Tibial nerve (tissue), 3 donors: ENCODE data around the gene FRMD6.

Experiments
- POLR2A ChIP-seq, 2 donors: fragments of 450-650 bp; IDR thresholded peaks; one replicate each; pipeline ENCODE4 v1.6.1; 2017; ENCODE audit warnings: antibody characterized with exemption in 2 of 2, mild to moderate bottlenecking in 2 of 2, moderate library complexity in 2 of 2
- TF ChIP-seq, protein P1 (sequence below), 5 experiments: fragments of 200-600 bp in 3 of 5; fragments of 450-650 bp in 2 of 5; sonication (generic) in 3 of 5; IDR thresholded peaks; one replicate each; pipeline ENCODE4 v1.5.1; 2016 to 2019; ENCODE audit warnings: antibody characterized with exemption in 5 of 5, mild to moderate bottlenecking in 3 of 5, moderate library complexity in 2 of 5

DNA sequence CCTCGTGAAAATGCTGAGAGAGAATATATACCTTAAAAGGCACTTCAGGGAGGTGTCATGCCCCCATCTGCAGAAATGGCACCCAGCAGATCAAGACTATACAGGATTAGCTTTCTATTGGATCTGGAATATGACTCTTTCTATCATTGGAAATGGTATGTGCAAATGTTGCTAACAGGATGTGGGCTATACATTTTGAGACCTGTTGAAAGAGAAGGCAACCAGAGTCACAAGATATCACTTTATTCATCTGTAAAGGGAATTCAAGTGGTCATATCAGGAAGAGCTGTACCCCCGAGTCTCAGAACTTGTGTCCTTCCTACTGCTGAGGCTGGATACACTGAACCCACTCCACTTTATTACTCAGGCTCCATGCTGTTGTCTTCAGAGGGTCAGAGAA is 46.1 kb upstream of the FRMD6 start:
- TF ChIP-seq, protein P1, sequence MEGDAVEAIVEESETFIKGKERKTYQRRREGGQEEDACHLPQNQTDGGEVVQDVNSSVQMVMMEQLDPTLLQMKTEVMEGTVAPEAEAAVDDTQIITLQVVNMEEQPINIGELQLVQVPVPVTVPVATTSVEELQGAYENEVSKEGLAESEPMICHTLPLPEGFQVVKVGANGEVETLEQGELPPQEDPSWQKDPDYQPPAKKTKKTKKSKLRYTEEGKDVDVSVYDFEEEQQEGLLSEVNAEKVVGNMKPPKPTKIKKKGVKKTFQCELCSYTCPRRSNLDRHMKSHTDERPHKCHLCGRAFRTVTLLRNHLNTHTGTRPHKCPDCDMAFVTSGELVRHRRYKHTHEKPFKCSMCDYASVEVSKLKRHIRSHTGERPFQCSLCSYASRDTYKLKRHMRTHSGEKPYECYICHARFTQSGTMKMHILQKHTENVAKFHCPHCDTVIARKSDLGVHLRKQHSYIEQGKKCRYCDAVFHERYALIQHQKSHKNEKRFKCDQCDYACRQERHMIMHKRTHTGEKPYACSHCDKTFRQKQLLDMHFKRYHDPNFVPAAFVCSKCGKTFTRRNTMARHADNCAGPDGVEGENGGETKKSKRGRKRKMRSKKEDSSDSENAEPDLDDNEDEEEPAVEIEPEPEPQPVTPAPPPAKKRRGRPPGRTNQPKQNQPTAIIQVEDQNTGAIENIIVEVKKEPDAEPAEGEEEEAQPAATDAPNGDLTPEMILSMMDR (IDR thresholded peaks at IDR 0.05), result no peak
- TF ChIP-seq POLR2A (IDR thresholded peaks at IDR 0.05), result no peak
